Uterus (tissue), 4 donors: ENCODE data around the gene NEURL1B. TPM values are rescaled to one million over a fixed set of nuclear protein-coding genes. Genes with fewer than 3 reads are reported as not detected.

Experiments used
- DNase-seq, 2 donors: peaks; one replicate each; pipeline ENCODE4 v3.0.0-alpha.2; 2019 to 2020
- H3K27ac ChIP-seq, 2 donors: fragments of 200-600 bp; sonication (generic); 1 replicate in 1 of 2; 2 replicates in 1 of 2; pipeline ENCODE4 v1.5.1; 2016 to 2018
- H3K27me3 ChIP-seq, 2 donors: fragments of 200-600 bp; sonication (generic); one replicate each; pipeline ENCODE4 v1.5.1; 2018 to 2019; ENCODE audit warnings: control low read depth in 1 of 2
- H3K36me3 ChIP-seq, 2 donors: fragments of 200-600 bp; sonication (generic); one replicate each; pipeline ENCODE4 v1.5.1; 2019; ENCODE audit warnings: control low read depth in 1 of 2
- H3K4me1 ChIP-seq, 2 donors: fragments of 200-600 bp; sonication (generic); one replicate each; pipeline ENCODE4 v1.5.1; 2018 to 2019; ENCODE audit warnings: control low read depth in 1 of 2
- H3K4me3 ChIP-seq, 2 donors: fragments of 200-600 bp; sonication (generic); 1 replicate in 1 of 2; 2 replicates in 1 of 2; pipeline ENCODE4 v1.5.1; 2018 to 2019; ENCODE audit warnings: mild to moderate bottlenecking in 1 of 2
- H3K9me3 ChIP-seq, 2 donors: fragments of 200-600 bp; sonication (generic); one replicate each; pipeline ENCODE4 v1.5.1; 2019; ENCODE audit warnings: control low read depth in 1 of 2
- CTCF ChIP-seq, 4 experiments: fragments of 200-600 bp in 2 of 4; fragments of 450-650 bp in 2 of 4; sonication (generic) in 2 of 4; IDR thresholded peaks; one replicate each; pipeline ENCODE4 v1.5.1; 2016 to 2019; ENCODE audit warnings: antibody characterized with exemption in 4 of 4, mild to moderate bottlenecking in 2 of 4, moderate library complexity in 1 of 4
- POLR2A ChIP-seq, 2 donors: fragments of 450-650 bp; IDR thresholded peaks; one replicate each; pipeline ENCODE4 v1.6.1; 2016; ENCODE audit warnings: antibody characterized with exemption in 2 of 2, mild to moderate bottlenecking in 1 of 2, moderate library complexity in 1 of 2
- intact Hi-C: fragments of 100-400 bp; cut with DNase I; formaldehyde crosslinking; loops from one replicate; pipeline ENCODE4 v1.15.1; 2023; ENCODE audit warnings: low total_unique reads
- total RNA-seq, 4 donors: library from RNA; depleted of rRNA in 3 of 4; stranded (reverse); fragments of >200 nt in 3 of 4; gene quantifications; one replicate each; pipeline versions ENCODE4 v1.1.0 to v1.2.4, GENCODE V29; 2014 to 2023
- donor health status: DM: yes; HTN: yes; CAD: no.

NEURL1B gene
- total RNA-seq, 4 donors from 2014 or later, result 51.1 to 136 (median 74.1) TPM

- Histone ChIP-seq H3K4me1 (peaks cover 0 to 27% of the 10 kb centered on the region in 2 donors), H3K36me3 (no peaks in the 10 kb centered on the region), H3K27me3 (no peaks in the 10 kb centered on the region), H3K4me3 (no peak overlapping the region), H3K9me3 (no peaks in the 10 kb centered on the region), H3K27ac (peak overlapping the region in 1 of 2 donors; percentile 90)
- no peak for DNase-seq
- TF ChIP-seq CTCF (IDR thresholded peaks at IDR 0.05) (no peak), POLR2A (IDR thresholded peaks at IDR 0.05) (no peak)
- intact Hi-C loops, result no loop called here
Measured at GRCh38 chr5:172691886-172692285, 50.8 kb downstream of the NEURL1B start.

GRCh38 chr5:172692451-172692850 is 51.4 kb downstream of the NEURL1B start:
- no peak overlapping the region for H3K4me3 ChIP-seq
- no peaks in the 10 kb centered on the region for H3K9me3 ChIP-seq
- no peak for TF ChIP-seq POLR2A (IDR thresholded peaks at IDR 0.05)
- no peak for TF ChIP-seq CTCF (IDR thresholded peaks at IDR 0.05)
- no peak for DNase-seq
- H3K27me3 ChIP-seq, result no peaks in the 10 kb centered on the region
- H3K27ac ChIP-seq, result peak overlapping the region; percentile 82 to 90
- H3K36me3 ChIP-seq, result no peaks in the 10 kb centered on the region
- H3K4me1 ChIP-seq, result peaks cover 0 to 27% of the 10 kb centered on the region in 2 donors
- intact Hi-C loops, result no loop called here

- Histone ChIP-seq H3K9me3 (no peaks in the 10 kb centered on the region), H3K4me3 (no peak overlapping the region), H3K4me1 (peaks cover 0 to 27% of the 10 kb centered on the region in 2 donors), H3K27me3 (no peaks in the 10 kb centered on the region), H3K36me3 (no peaks in the 10 kb centered on the region), H3K27ac (peak overlapping the region; percentile 82 to 90)
- intact Hi-C loops, result no loop called here
- DNase-seq, result no peak
- TF ChIP-seq CTCF (IDR thresholded peaks at IDR 0.05) (no peak), POLR2A (IDR thresholded peaks at IDR 0.05) (no peak)
Measured at GRCh38 chr5:172692981-172693380, 51.9 kb downstream of the NEURL1B start.

GRCh38 chr5:172694061-172694460 is 53.0 kb downstream of the NEURL1B start:
- no peak overlapping the region for H3K4me3 ChIP-seq
- no peak for DNase-seq
- H3K9me3 ChIP-seq, result no peaks in the 10 kb centered on the region
- intact Hi-C loops, result no loop called here
- H3K27me3 ChIP-seq, result no peaks in the 10 kb centered on the region
- H3K36me3 ChIP-seq, result no peaks in the 10 kb centered on the region
- TF ChIP-seq CTCF (IDR thresholded peaks at IDR 0.05) (no peak), POLR2A (IDR thresholded peaks at IDR 0.05) (no peak)
- H3K4me1 ChIP-seq, result peaks cover 0 to 27% of the 10 kb centered on the region in 2 donors
- peak overlapping the region; percentile 82 to 90 for H3K27ac ChIP-seq

GRCh38 chr5:172694541-172694940 is 53.5 kb downstream of the NEURL1B start:
- Histone ChIP-seq H3K9me3 (no peaks in the 10 kb centered on the region), H3K27me3 (no peaks in the 10 kb centered on the region), H3K4me1 (peaks cover 0 to 27% of the 10 kb centered on the region in 2 donors), H3K4me3 (no peak overlapping the region), H3K36me3 (no peaks in the 10 kb centered on the region), H3K27ac (peak overlapping the region; percentile 82 to 90)
- TF ChIP-seq CTCF (IDR thresholded peaks at IDR 0.05), result no peak
- no peak for TF ChIP-seq POLR2A (IDR thresholded peaks at IDR 0.05)
- intact Hi-C loops, result no loop called here
- no peak for DNase-seq
